C4-2B (cell line): ENCODE measurements around the gene ZBTB7A.

ENCODE experiments used
- H3K27ac ChIP-seq: fragments of 450-650 bp; 2 replicates; pipeline ENCODE4 v1.5.1; 2017
- CTCF ChIP-seq: fragments of 450-650 bp; conservative IDR thresholded peaks from 2 replicates; pipeline ENCODE4 v1.5.1; 2017; ENCODE audit warnings: mild to moderate bottlenecking
- ZFX ChIP-seq: fragments of 450-650 bp; IDR thresholded peaks from 2 replicates; pipeline ENCODE4 v1.6.1; 2017

Gene ZBTB7A

GRCh38 chr19:4098493-4098892, 31.8 kb upstream of the ZBTB7A start:
- H3K27ac ChIP-seq: no peak overlapping the region
- TF ChIP-seq CTCF (no peak), ZFX (no peak)

- TF ChIP-seq CTCF: no peak
- no peak for TF ChIP-seq ZFX
- H3K27ac ChIP-seq: no peak overlapping the region
Observed at GRCh38 chr19:4097501-4097900, 30.8 kb upstream of the ZBTB7A start.

DNA sequence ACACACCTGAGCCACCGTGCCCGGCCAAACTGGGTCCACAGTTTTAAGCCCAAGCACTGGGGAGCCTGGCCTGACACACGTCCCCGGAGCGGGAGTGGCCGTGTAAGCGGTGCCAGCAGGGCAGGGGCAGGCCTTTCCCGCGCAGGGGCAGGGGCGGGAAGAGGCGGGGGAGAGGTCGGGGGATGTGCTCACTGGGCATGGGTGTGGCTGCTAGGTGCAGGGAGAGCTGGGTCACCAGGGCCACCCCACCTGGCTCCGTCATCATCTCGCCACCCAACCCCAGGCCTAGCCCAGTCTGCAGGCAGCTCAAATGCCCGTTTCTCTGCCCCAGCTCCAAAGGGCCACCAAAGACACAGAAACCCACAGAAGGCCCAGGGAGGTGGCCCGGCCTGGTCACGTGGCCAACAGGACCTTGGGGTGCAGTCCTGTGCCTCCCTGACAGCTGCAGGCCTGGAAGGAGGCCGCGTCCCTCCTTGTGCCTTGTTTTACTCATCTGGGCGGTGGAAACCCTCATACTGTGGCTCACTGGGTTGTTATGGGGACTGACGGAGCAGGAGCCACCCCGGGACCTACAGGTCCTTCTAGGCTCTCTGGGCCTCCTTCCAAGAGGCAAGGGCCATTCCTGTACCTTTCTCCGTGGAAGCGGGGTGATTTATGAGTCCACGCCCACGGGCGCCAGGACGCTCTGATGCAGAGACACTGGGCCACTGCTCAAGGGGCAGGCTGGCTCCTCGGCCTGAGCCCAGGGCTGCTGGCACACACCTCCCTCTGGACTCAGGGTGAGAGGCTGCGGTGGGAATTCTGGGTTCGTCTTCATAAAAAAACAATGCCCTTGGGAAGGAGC, 29.6 kb upstream of the ZBTB7A start:
- TF ChIP-seq CTCF (no peak), ZFX (no peak)
- H3K27ac ChIP-seq: no peak overlapping the region

- TF ChIP-seq CTCF (no peak), ZFX (no peak)
- H3K27ac ChIP-seq: no peak overlapping the region
Observed at GRCh38 chr19:4095488-4095844, 28.8 kb upstream of the ZBTB7A start.

- TF ChIP-seq ZFX: no peak
- TF ChIP-seq CTCF: no peak
- no peak overlapping the region for H3K27ac ChIP-seq
Observed at GRCh38 chr19:4094761-4095487, 28.2 kb upstream of the ZBTB7A start.

GRCh38 chr19:4094291-4094690, 27.6 kb upstream of the ZBTB7A start:
- TF ChIP-seq CTCF: no peak
- TF ChIP-seq ZFX: no peak
- no peak overlapping the region for H3K27ac ChIP-seq

GRCh38 chr19:4093643-4094175, 27.0 kb upstream of the ZBTB7A start:
- TF ChIP-seq CTCF (no peak), ZFX (no peak)
- no peak overlapping the region for H3K27ac ChIP-seq
